Mononuclear cell (primary cell): ENCODE measurements around the gene OR51I2. TPM values are rescaled to one million over a fixed set of nuclear protein-coding genes. Genes with fewer than 3 reads are reported as not detected.

Experiments used
- H3K27me3 ChIP-seq: 2 replicates; pipeline ENCODE4 v1.6.0; 2011; ENCODE audit warnings: low read length, control low read depth; ENCODE audit not compliant: insufficient read depth
- H3K4me1 ChIP-seq: 2 replicates; pipeline ENCODE4 v1.5.1; 2011; ENCODE audit warnings: mild to moderate bottlenecking, low read length, control low read depth; ENCODE audit not compliant: insufficient read depth
- H3K4me3 ChIP-seq: 2 replicates; pipeline ENCODE4 v1.5.1; 2011; ENCODE audit warnings: mild to moderate bottlenecking, low read length, moderate library complexity
- H3K9me3 ChIP-seq: 2 replicates; pipeline ENCODE4 v1.5.1; 2011; ENCODE audit warnings: low read depth, mild to moderate bottlenecking, control low read depth, low read length
- total RNA-seq: library from RNA; depleted of rRNA; stranded (reverse); fragments of >200 nt; gene quantifications from one replicate; pipeline ENCODE4 v1.2.3, GENCODE V29; 2012

Gene OR51I2, protein sequence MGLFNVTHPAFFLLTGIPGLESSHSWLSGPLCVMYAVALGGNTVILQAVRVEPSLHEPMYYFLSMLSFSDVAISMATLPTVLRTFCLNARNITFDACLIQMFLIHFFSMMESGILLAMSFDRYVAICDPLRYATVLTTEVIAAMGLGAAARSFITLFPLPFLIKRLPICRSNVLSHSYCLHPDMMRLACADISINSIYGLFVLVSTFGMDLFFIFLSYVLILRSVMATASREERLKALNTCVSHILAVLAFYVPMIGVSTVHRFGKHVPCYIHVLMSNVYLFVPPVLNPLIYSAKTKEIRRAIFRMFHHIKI
- total RNA-seq, result not detected

DNA sequence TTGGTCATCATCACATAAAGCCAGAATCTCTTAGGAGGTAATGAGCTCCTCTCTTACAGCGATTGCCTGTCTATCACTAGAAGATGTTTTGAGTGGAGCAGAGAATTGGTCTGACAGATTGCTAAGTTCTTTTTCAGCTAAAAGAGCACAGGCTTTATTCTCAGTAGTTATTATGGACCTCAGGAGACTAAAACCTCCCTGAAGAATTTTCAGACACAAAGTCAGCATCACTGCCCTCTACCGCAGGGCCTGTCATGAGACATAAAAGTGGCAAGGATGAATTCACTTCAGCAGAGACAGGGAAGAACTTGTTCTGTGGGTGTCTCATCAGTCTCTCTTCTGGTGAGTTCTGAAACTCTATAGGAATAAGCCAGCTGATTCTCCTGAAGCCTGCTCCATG is at the start of gene OR51I2:
Gene OR51I2, plus strand, starts transcription at position 301 of the 400 bp plus-strand sequence. CDS start 4,166 bp downstream, outside the sequence.
- no peaks in the 10 kb centered on the region for H3K4me1 ChIP-seq
- H3K9me3 ChIP-seq, result no peaks in the 10 kb centered on the region
- no peak within 1 kb of the TSS for H3K4me3 ChIP-seq

GRCh38 chr11:5405173-5405572 is 44.0 kb upstream of the OR51I2 start:
- no peak overlapping the region for H3K4me3 ChIP-seq
- no peaks in the 10 kb centered on the region for H3K9me3 ChIP-seq
- peaks cover 6% of the 10 kb centered on the region for H3K27me3 ChIP-seq
- no peaks in the 10 kb centered on the region for H3K4me1 ChIP-seq

More for the DNA sequence above, at the start of gene OR51I2:
- peaks cover 3% of the 10 kb centered on the region for H3K27me3 ChIP-seq

DNA sequence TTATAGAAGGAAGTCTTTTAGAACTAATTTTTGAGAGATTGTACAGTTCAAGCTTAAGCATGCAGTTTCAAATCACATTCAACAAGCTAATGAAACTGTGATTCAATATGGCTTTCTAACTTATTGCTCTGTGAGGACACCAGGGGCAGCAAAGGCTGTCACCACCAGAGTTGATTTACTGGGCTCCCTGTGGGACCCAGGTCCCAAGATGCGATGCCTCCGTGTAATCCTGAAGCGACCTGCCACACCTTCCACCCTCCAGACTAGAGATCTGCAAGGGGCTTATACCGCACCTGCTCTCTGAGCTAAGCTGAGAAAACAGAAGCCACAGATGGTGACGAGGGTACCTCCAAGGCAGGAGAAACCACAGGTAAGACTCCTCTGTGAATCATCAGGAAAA is 28.1 kb upstream of the OR51I2 start:
- Histone ChIP-seq H3K9me3 (no peaks in the 10 kb centered on the region), H3K4me3 (no peak overlapping the region), H3K27me3 (no peaks in the 10 kb centered on the region), H3K4me1 (no peaks in the 10 kb centered on the region)

DNA sequence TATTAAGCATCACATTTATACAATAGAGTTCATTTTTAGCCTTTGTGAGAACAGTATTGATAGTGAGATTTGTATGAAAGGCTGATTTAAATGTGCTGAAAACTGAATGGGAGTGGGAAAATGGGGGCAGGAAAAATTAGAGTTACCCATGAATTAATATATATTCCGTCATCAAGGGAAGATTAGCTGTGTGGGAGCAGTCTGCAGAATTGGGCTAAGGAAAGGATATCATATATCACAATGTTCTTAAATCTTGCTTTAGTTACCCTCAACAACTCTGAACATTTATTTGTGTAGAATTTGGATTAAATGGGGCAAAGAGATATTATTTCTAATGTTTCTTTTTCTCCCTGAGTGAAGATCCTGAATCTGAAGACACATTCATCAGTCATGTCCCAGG is 27.3 kb upstream of the OR51I2 start, which contains the start of gene OR51Q1:
Gene OR51Q1, plus strand, starts transcription at position 301 of the 400 bp plus-strand sequence. Its CDS starts 90 bp downstream, at position 391.
- Histone ChIP-seq H3K9me3 (no peaks in the 10 kb centered on the region), H3K27me3 (no peaks in the 10 kb centered on the region), H3K4me1 (no peaks in the 10 kb centered on the region), H3K4me3 (no peak within 1 kb of the TSS)

DNA sequence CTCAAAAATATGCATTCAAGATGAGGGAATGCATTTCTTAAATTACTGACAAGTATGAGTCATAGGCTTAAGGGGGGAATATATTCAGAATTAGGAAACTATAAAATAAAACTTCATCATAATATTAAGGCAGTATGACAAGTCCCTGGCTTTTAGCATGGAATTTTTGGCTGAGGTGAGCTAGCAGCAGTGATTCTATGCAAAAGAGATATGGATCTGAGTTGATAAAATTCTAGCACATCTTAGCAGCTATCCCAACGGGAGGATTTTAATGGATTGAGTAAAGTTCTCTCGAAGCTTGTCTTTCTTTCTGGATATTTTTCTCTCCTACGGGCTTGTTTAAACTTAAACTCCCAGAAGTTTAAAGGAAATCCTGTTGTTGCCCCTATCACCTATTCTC is 26.0 kb upstream of the OR51I2 start:
- H3K4me3 ChIP-seq, result no peak overlapping the region
- no peaks in the 10 kb centered on the region for H3K9me3 ChIP-seq
- H3K27me3 ChIP-seq, result no peaks in the 10 kb centered on the region
- no peaks in the 10 kb centered on the region for H3K4me1 ChIP-seq

DNA sequence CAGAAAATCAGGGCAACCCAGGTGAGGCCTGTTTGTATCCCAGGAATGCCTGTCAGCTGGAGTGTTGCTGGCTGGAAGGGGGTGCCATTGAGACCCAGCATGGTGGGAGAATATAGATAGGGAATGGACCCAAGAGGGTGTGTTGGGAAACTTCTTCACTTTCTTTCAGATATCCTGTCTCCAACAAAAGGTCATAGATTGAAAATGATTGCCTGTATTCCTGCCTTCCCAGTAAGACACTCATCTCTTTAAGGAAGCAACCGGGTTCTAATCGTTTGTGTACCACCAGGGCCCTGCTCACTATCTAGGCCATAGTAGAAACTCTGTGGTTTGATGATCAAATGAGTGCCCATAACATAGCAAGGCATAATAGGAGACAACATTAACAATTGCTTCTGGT is 7.7 kb upstream of the OR51I2 start, which contains the start of gene OR51I1:
Gene OR51I1, minus strand, starts transcription at position 101 of the 400 bp plus-strand sequence. Its CDS starts 0 bp downstream, at position 101.
- no peaks in the 10 kb centered on the region for H3K9me3 ChIP-seq
- H3K27me3 ChIP-seq, result peaks cover 3% of the 10 kb centered on the region
- no peaks in the 10 kb centered on the region for H3K4me1 ChIP-seq
- H3K4me3 ChIP-seq, result no peak within 1 kb of the TSS

- H3K9me3 ChIP-seq, result no peaks in the 10 kb centered on the region
- peaks cover 3% of the 10 kb centered on the region for H3K27me3 ChIP-seq
- H3K4me1 ChIP-seq, result no peaks in the 10 kb centered on the region
- no peak overlapping the region for H3K4me3 ChIP-seq
Measured at GRCh38 chr11:5443835-5444393, 5.2 kb upstream of the OR51I2 start.

- Histone ChIP-seq H3K4me3 (no peak overlapping the region), H3K4me1 (no peaks in the 10 kb centered on the region), H3K27me3 (peaks cover under 1% of the 10 kb centered on the region), H3K9me3 (no peaks in the 10 kb centered on the region)
Measured at GRCh38 chr11:5449432-5449831, 309 bp downstream of the OR51I2 start.

DNA sequence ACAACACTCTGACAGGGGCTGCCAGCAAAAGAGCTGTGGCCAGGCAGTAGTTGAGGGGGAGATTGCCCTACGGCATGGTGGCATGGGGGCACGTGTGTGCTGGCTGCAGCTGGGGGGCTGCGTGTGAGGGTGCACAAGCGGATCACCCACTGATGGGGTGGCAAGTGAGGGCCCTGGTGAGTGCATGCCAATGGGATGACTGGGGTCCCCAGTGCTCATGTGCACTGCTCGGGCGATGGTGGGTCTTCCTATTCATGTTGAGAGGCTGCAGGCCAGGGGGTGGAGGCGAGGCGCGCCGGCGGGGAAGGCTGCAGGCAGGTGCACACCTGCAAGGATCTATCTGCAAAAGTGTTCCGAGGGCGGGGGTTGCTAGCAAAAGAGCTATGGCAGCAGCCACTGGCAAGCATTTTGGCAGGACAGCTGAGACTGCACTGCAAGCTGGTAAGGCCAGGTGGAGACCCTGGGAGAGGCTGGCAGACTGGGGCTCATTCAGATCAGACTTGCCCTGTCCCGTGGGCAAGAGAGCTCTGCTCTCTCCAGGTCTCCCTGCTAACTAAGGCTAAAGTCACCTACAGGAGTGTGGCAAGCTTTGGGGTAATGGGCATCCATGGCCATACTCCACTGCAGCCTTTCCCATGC is 12.0 kb downstream of the OR51I2 start:
- Histone ChIP-seq H3K9me3 (no peaks in the 10 kb centered on the region), H3K4me3 (no peak overlapping the region), H3K4me1 (no peaks in the 10 kb centered on the region), H3K27me3 (no peaks in the 10 kb centered on the region)

GRCh38 chr11:5467527-5467926 is 18.4 kb downstream of the OR51I2 start:
- Histone ChIP-seq H3K9me3 (no peaks in the 10 kb centered on the region), H3K4me3 (no peak overlapping the region), H3K4me1 (no peaks in the 10 kb centered on the region), H3K27me3 (no peaks in the 10 kb centered on the region)

- Histone ChIP-seq H3K4me3 (no peak overlapping the region), H3K4me1 (no peaks in the 10 kb centered on the region), H3K27me3 (no peaks in the 10 kb centered on the region), H3K9me3 (no peaks in the 10 kb centered on the region)
Measured at GRCh38 chr11:5473921-5474320, 24.8 kb downstream of the OR51I2 start.

GRCh38 chr11:5476186-5476819 is 27.2 kb downstream of the OR51I2 start:
- Histone ChIP-seq H3K4me1 (no peaks in the 10 kb centered on the region), H3K9me3 (no peaks in the 10 kb centered on the region), H3K27me3 (no peaks in the 10 kb centered on the region), H3K4me3 (no peak overlapping the region)

- no peaks in the 10 kb centered on the region for H3K27me3 ChIP-seq
- H3K4me3 ChIP-seq, result no peak overlapping the region
- no peaks in the 10 kb centered on the region for H3K9me3 ChIP-seq
- no peaks in the 10 kb centered on the region for H3K4me1 ChIP-seq
Measured at GRCh38 chr11:5486003-5486402, 36.9 kb downstream of the OR51I2 start.

DNA sequence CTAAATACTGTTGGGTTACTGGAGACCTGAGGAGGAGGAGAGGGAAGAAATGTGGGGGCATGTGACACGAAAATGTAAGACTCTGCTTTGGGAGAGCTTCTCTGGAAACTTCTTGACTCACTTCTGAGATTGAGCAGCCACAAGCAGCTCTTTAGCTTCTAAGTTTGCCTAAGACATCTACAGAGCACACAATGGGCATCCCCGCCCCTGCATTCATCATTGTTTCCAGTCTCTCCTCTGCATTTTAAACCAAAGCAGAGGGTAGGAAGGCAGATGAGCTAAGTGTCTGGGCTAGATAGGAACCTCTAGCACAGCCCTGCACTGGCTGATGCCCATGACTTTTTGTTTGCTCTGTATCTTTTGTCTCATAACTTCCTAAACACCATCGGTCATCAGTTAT is 37.3 kb downstream of the OR51I2 start:
- Histone ChIP-seq H3K4me1 (no peaks in the 10 kb centered on the region), H3K9me3 (no peaks in the 10 kb centered on the region), H3K4me3 (no peak overlapping the region), H3K27me3 (no peaks in the 10 kb centered on the region)

DNA sequence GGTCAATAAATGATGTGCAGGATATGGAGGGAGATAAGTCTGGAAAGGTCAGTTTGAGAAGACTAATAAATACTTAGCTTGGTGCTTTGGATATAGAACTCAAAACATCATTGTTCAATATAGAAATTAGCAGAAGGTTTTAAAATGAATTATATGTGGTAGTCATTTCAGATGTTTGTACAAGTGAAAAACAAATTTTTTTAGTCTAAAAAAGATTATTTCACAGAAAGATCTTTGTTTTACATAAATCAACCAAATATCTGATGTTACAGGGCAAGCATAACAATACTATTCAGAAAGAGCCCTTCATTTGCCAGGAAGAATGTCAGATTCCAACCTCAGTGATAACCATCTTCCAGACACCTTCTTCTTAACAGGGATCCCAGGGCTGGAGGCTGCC is 39.3 kb downstream of the OR51I2 start, which contains the start of gene OR52D1:
Gene OR52D1, plus strand, starts transcription at position 301 of the 400 bp plus-strand sequence. Its CDS starts 22 bp downstream, at position 323.
- Histone ChIP-seq H3K9me3 (no peaks in the 10 kb centered on the region), H3K4me1 (no peaks in the 10 kb centered on the region), H3K4me3 (no peak within 1 kb of the TSS), H3K27me3 (no peaks in the 10 kb centered on the region)
